ENCODE measurements around the gene SLC1A4.

SLC1A4 gene

GRCh38 chr2:65061910-65062339 lies 72.7 kb downstream of the SLC1A4 start:
- TF ChIP-seq SIN3A (IDR thresholded peaks at IDR 0.05; ENCODE audit: borderline replicate concordance, insufficient read depth, low read length) (no peak), FOXP2 (optimal IDR thresholded peaks at IDR 0.05; ENCODE audit: borderline replicate concordance, extremely low read depth, extremely low read length, insufficient read depth) (no peak), REST (IDR thresholded peaks at IDR 0.05; ENCODE audit: insufficient read depth in 1 of 2, low read depth in 2 of 2, low read length in 2 of 2) (no peak), POLR2AphosphoS5 (IDR thresholded peaks at IDR 0.05; ENCODE audit: low read depth, low read length) (no peak), TAF1 (IDR thresholded peaks at IDR 0.05; ENCODE audit: borderline replicate concordance, insufficient read depth, low read length) (no peak)

DNA sequence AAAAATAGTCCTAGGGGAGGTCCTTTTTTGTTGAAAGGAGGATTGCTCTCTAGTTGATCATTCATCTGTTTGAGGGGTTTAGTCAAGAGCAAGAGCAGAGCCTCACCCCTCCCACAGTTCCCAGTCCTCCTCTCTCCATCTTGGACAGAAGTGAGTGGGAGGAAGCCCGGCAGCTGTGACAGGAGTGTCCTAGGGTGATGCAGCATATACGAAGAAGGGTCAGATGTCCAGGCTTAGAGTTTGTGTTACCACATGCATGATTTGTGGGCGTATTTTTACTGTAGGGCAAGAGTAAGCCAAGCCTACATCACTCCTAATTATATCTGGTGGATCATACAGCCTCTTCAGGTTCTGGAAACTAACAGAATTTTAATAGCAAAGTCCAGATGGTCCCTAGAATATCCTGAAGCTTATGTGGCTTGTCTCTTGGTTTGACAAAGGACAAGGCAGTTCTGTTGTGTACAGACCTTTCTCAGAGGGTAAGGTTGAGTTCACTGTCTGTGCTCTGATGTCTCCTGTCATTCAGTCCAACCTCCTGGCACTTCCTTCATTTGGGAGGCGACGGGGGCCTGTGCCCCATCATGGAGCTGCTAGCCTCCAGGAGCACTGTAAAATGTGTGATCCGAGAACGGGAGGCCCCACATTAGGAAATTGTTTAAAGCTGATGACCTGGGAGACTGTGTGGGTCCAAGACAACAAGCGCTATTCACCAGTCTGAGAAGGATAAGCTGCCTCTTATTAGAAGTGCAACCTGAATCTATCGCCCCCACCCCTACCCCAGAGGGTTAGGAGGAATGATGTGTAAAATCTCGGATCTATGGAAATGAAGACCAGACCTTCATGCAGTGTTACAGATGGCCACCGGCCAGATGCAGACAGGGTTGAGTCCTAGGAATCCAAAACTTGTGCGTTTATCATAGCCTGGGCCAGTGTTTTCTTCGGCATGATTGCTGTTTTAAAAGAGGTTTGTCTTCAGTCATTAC lies 73.9 kb downstream of the SLC1A4 start:
- no peak for TF ChIP-seq POLR2AphosphoS5 (IDR thresholded peaks at IDR 0.05; ENCODE audit: low read depth, low read length)
- no peak for TF ChIP-seq FOXP2 (optimal IDR thresholded peaks at IDR 0.05; ENCODE audit: borderline replicate concordance, extremely low read depth, extremely low read length, insufficient read depth)
- no peak for TF ChIP-seq TAF1 (IDR thresholded peaks at IDR 0.05; ENCODE audit: borderline replicate concordance, insufficient read depth, low read length)
- TF ChIP-seq REST (IDR thresholded peaks at IDR 0.05; ENCODE audit: insufficient read depth in 1 of 2, low read depth in 2 of 2, low read length in 2 of 2) = no peak
- TF ChIP-seq SIN3A (IDR thresholded peaks at IDR 0.05; ENCODE audit: borderline replicate concordance, insufficient read depth, low read length) = no peak

- TF ChIP-seq SIN3A (IDR thresholded peaks at IDR 0.05; ENCODE audit: borderline replicate concordance, insufficient read depth, low read length) (no peak), REST (IDR thresholded peaks at IDR 0.05; ENCODE audit: insufficient read depth in 1 of 2, low read depth in 2 of 2, low read length in 2 of 2) (no peak), FOXP2 (optimal IDR thresholded peaks at IDR 0.05; ENCODE audit: borderline replicate concordance, extremely low read depth, extremely low read length, insufficient read depth) (no peak), TAF1 (IDR thresholded peaks at IDR 0.05; ENCODE audit: borderline replicate concordance, insufficient read depth, low read length) (no peak), POLR2AphosphoS5 (IDR thresholded peaks at IDR 0.05; ENCODE audit: low read depth, low read length) (no peak)
Measured at GRCh38 chr2:65064728-65065552, 75.7 kb downstream of the SLC1A4 start.

DNA sequence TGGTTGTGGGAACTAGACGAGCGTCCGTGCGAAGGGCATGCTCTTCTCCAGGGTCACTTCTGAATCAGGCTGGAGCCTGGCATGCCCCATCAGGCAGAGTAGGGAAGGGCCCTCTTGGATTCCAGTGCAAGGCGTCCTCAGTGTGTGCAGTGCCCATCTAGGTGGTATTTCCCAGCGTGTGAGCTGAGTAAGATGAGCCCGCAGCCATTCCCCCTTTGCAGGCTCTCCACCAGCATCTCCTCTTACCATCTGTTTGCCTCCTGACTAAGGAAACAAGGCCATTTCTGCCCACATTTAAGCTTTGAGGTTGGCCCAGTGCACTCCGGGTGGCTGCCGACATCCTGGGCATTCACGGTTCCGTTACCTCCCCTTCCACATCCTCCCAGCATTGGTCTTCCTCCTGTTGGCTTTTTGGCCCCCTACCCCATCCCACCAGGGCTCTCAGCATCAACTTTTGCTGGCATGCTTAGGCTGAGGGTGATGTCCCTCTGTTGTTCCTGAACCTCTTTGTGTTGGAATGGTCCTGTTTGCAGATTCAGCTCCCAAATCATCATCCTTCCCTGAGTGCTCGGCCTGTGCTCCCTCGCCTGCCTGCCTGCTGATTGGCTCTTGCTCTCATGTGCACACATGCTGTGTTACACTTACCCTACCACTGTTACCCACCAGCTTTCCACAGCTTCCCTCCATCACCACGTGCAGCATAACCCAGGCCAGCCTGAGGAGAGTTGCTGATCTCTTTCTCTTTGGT lies 78.8 kb downstream of the SLC1A4 start:
- TF ChIP-seq REST (IDR thresholded peaks at IDR 0.05; ENCODE audit: insufficient read depth in 1 of 2, low read depth in 2 of 2, low read length in 2 of 2) = no peak
